Measurements from ENCODE around the gene SORL1. TPM values are rescaled to one million over a fixed set of nuclear protein-coding genes. Genes with fewer than 3 reads are reported as not detected.

SORL1 gene
- polyA plus RNA-seq, 3 donors = 52.5 to 61.9 (median 59.4) TPM

GRCh38 chr11:121417055-121417551, 35.0 kb upstream of the SORL1 start:
- peak overlapping the region; percentile 41 to 71 for H3K4me3 Mint-ChIP-seq
- H3K36me3 Mint-ChIP-seq = peaks cover 0 to 3% of the 10 kb centered on the region in 2 donors
- Histone ChIP-seq H3K79me2 (ENCODE audit: insufficient read depth, low read length) (no peaks in the 10 kb centered on the region), H3K36me3 (replicated peaks in 1 of 2; ENCODE audit: control insufficient read depth in 1 of 2, insufficient read depth in 2 of 2, low read length in 2 of 2) (no peaks in the 10 kb centered on the region), H3K4me3 (replicated peaks in 1 of 3; ENCODE audit: low read depth in 2 of 3, low read length in 3 of 3) (peak overlapping the region in 1 of 3 experiments; percentile 49), H3K27me3 (ENCODE audit: control insufficient read depth in 2 of 2, insufficient read depth in 2 of 2, low read length in 2 of 2) (no peaks in the 10 kb centered on the region), H3K9ac (ENCODE audit: insufficient read depth, low read length, poor library complexity, severe bottlenecking) (peak overlapping the region; percentile 24), H3K9me3 (replicated peaks in 1 of 2; ENCODE audit: control insufficient read depth in 1 of 2, insufficient read depth in 1 of 2, low read length in 2 of 2) (no peaks in the 10 kb centered on the region), H3K4me2 (replicated peaks; ENCODE audit: extremely low read depth, low read length, poor library complexity, severe bottlenecking) (peak overlapping the region; percentile 60), H3K27ac (ENCODE audit: low read depth in 1 of 2, low read length in 2 of 2) (peak overlapping the region; percentile 86 to 90), H3K4me1 (ENCODE audit: control insufficient read depth in 1 of 2, insufficient read depth in 2 of 2, low read length in 2 of 2) (peaks cover 70 to 74% of the 10 kb centered on the region in 2 donors), H4K20me1 (ENCODE audit: insufficient read depth, low read length) (no peaks in the 10 kb centered on the region), H2AFZ (ENCODE audit: insufficient read depth, low read depth, low read length, poor library complexity, severe bottlenecking) (peak overlapping the region; percentile 26)
- peaks cover 0 to 3% (median 0%) of the 10 kb centered on the region in 7 donors for H3K9me3 Mint-ChIP-seq
- H3K27ac Mint-ChIP-seq = peak overlapping the region; percentile 96 to 99 (median 97)
- intact Hi-C loops (cut with micrococcal nuclease) = loop anchor here in 1 of 2 donors (5.0 kb wide), 2 partner anchors 35 to 160 kb away; partner anchors contain the start of genes SORL1 and SORL1-AS1
- peaks cover 85% of the 10 kb centered on the region for H3K4me1 Mint-ChIP-seq
- peaks cover 0 to 6% (median 0%) of the 10 kb centered on the region in 3 donors for H3K27me3 Mint-ChIP-seq (ENCODE audit: low read depth in 3 of 3)
- TF ChIP-seq CTCF (IDR thresholded peaks at IDR 0.05) = no peak
- peak; percentile 92 to 98 (median 93) for DNase-seq
- 0% methylated on average over 7 of the region's 7 CpGs for WGBS (ENCODE audit: insufficient coverage)

- peak overlapping the region; percentile 86 to 90 for H3K27ac ChIP-seq (ENCODE audit: low read depth in 1 of 2, low read length in 2 of 2)
- no CpG with 5 or more reads among the region's 2 CpGs for WGBS (ENCODE audit: insufficient coverage)
- H3K4me2 ChIP-seq (replicated peaks; ENCODE audit: extremely low read depth, low read length, poor library complexity, severe bottlenecking) = peak overlapping the region; percentile 60
- peaks cover 0 to 6% (median 0%) of the 10 kb centered on the region in 3 donors for H3K27me3 Mint-ChIP-seq (ENCODE audit: low read depth in 3 of 3)
- no peak for DNase-seq
- H3K4me3 ChIP-seq (replicated peaks in 1 of 3; ENCODE audit: low read depth in 2 of 3, low read length in 3 of 3) = peak overlapping the region in 1 of 3 experiments; percentile 49
- peaks cover 0 to 3% of the 10 kb centered on the region in 2 donors for H3K36me3 Mint-ChIP-seq
- no peaks in the 10 kb centered on the region for H3K79me2 ChIP-seq (ENCODE audit: insufficient read depth, low read length)
- TF ChIP-seq CTCF (IDR thresholded peaks at IDR 0.05) = no peak
- H3K4me1 Mint-ChIP-seq = peaks cover 86% of the 10 kb centered on the region
- peak overlapping the region; percentile 24 for H3K9ac ChIP-seq (ENCODE audit: insufficient read depth, low read length, poor library complexity, severe bottlenecking)
- no peaks in the 10 kb centered on the region for H3K9me3 ChIP-seq (replicated peaks in 1 of 2; ENCODE audit: control insufficient read depth in 1 of 2, insufficient read depth in 1 of 2, low read length in 2 of 2)
- H4K20me1 ChIP-seq (ENCODE audit: insufficient read depth, low read length) = no peaks in the 10 kb centered on the region
- no peaks in the 10 kb centered on the region for H3K36me3 ChIP-seq (replicated peaks in 1 of 2; ENCODE audit: control insufficient read depth in 1 of 2, insufficient read depth in 2 of 2, low read length in 2 of 2)
- H3K9me3 Mint-ChIP-seq = peaks cover 0 to 3% (median 0%) of the 10 kb centered on the region in 7 donors
- no peak overlapping the region for H2AFZ ChIP-seq (ENCODE audit: insufficient read depth, low read depth, low read length, poor library complexity, severe bottlenecking)
- H3K27me3 ChIP-seq (ENCODE audit: control insufficient read depth in 2 of 2, insufficient read depth in 2 of 2, low read length in 2 of 2) = no peaks in the 10 kb centered on the region
- H3K4me1 ChIP-seq (ENCODE audit: control insufficient read depth in 1 of 2, insufficient read depth in 2 of 2, low read length in 2 of 2) = peaks cover 71 to 77% of the 10 kb centered on the region in 2 donors
- intact Hi-C loops (cut with micrococcal nuclease) = loop anchor here (2.0 to 5.0 kb wide), 3 partner anchors 31 to 160 kb away; partner anchors contain the start of genes SORL1 (in 1 of the 2) and SORL1-AS1 (in 1 of the 2)
- H3K4me3 Mint-ChIP-seq = peak overlapping the region in 1 of 2 donors; percentile 62
- peak overlapping the region; percentile 96 to 99 (median 97) for H3K27ac Mint-ChIP-seq
Measured at GRCh38 chr11:121417607-121418006, 34.5 kb upstream of the SORL1 start.

Measured in CD14-positive monocyte (primary cell).